HepG2 (cell line): ENCODE measurements around the gene TXNDC9. TPM values are rescaled to one million over a fixed set of nuclear protein-coding genes. Genes with fewer than 3 reads are reported as not detected.

Experiments used
- EP300 ChIP-seq, 3 experiments: sonication (generic) in 1 of 3; formaldehyde crosslinking in 1 of 3; IDR thresholded peaks; 2 replicates each; pipeline versions ENCODE4 v1.5.1 to v1.6.1; 2011 to 2020; ENCODE audit warnings: low read depth in 2 of 3, low read length in 2 of 3, borderline replicate concordance in 1 of 3, improper control_type of control experiment in 1 of 3, mild to moderate bottlenecking in 1 of 3, missing genetic modification reagents in 1 of 3, moderate library complexity in 1 of 3
- ETV6 ChIP-seq: sonication (generic); formaldehyde crosslinking; conservative IDR thresholded peaks from 2 replicates; pipeline ENCODE4 v1.4.0; 2020; ENCODE audit warnings: missing genetic modification reagents
- MAFG ChIP-seq: sonication (generic); formaldehyde crosslinking; IDR thresholded peaks from 2 replicates; pipeline ENCODE4 v1.5.1; 2020; ENCODE audit warnings: mild to moderate bottlenecking, missing genetic modification reagents
- MATR3 ChIP-seq: sonication (generic); formaldehyde crosslinking; IDR thresholded peaks from 2 replicates; pipeline ENCODE4 v1.4.0; 2020; ENCODE audit warnings: missing genetic modification reagents
- PITX1 ChIP-seq: sonication (generic); formaldehyde crosslinking; IDR thresholded peaks from 2 replicates; pipeline ENCODE4 v1.5.1; 2020; ENCODE audit warnings: mild to moderate bottlenecking, missing genetic modification reagents
- SMAD9 ChIP-seq: sonication (generic); formaldehyde crosslinking; IDR thresholded peaks from 2 replicates; pipeline ENCODE4 v1.5.1; 2020; ENCODE audit warnings: mild to moderate bottlenecking, missing genetic modification reagents
- U2AF1 ChIP-seq: fragments of 200-400 bp; formaldehyde crosslinking; optimal IDR thresholded peaks from 2 replicates; pipeline ENCODE3; 2017; ENCODE audit warnings: mild to moderate bottlenecking, low read depth, low read length
- ZBTB40 ChIP-seq, 2 experiments: fragments of 450-650 bp in 1 of 2; sonication (generic) in 1 of 2; formaldehyde crosslinking in 1 of 2; IDR thresholded peaks; 2 replicates each; pipeline versions ENCODE4 v1.6.1 to v1.8.0; 2016 to 2022; ENCODE audit warnings: antibody characterized with exemption in 1 of 2, mild to moderate bottlenecking in 1 of 2, missing genetic modification reagents in 1 of 2
- ZNF205 ChIP-seq: IDR thresholded peaks from 2 replicates; pipeline ENCODE4 v1.6.1; 2018; ENCODE audit warnings: missing biosample characterization, missing genetic modification reagents
- ZNF30 ChIP-seq: sonication (generic); formaldehyde crosslinking; IDR thresholded peaks from 2 replicates; pipeline ENCODE4 v1.5.0; 2020; ENCODE audit warnings: mild to moderate bottlenecking, missing genetic modification reagents
- ZNF460 ChIP-seq: sonication (generic); formaldehyde crosslinking; IDR thresholded peaks from 2 replicates; pipeline ENCODE4 v1.5.1; 2020; ENCODE audit warnings: missing genetic modification reagents, mild to moderate bottlenecking, borderline replicate concordance
- ZNF607 ChIP-seq: sonication (generic); formaldehyde crosslinking; IDR thresholded peaks from 2 replicates; pipeline ENCODE4 v1.5.1; 2020; ENCODE audit warnings: missing genetic modification reagents, mild to moderate bottlenecking, borderline replicate concordance
- ZSCAN20 ChIP-seq: sonication (generic); formaldehyde crosslinking; IDR thresholded peaks from 2 replicates; pipeline ENCODE4 v1.4.0; 2020; ENCODE audit warnings: missing genetic modification reagents, mild to moderate bottlenecking, borderline replicate concordance
- ZSCAN30 ChIP-seq: sonication (generic); formaldehyde crosslinking; IDR thresholded peaks from 2 replicates; pipeline ENCODE4 v1.5.0; 2020; ENCODE audit warnings: mild to moderate bottlenecking, missing genetic modification reagents
- polyA plus RNA-seq, 8 experiments: library from polyadenylated mRNA; depleted of rRNA in 3 of 8; stranded (reverse) in 7 of 8; unstranded in 1 of 8; fragments of >200 nt; fragmentation: Illumina TruSeq in 4 of 8; extraction: Trizol in 4 of 8; gene quantifications; 2 replicates each; pipeline versions ENCODE4 v1.2.1 to v1.2.3, GENCODE V29; 2011 to 2016; ENCODE audit warnings: low read depth in 4 of 8, missing spikeins in 1 of 8, mixed read lengths in 1 of 8; ENCODE audit not compliant: insufficient read depth in 1 of 8
- total RNA-seq, 5 experiments: library from RNA; depleted of rRNA; stranded (reverse); fragments of >200 nt; fragmentation: Illumina TruSeq; extraction: Trizol; gene quantifications; 2 replicates each; pipeline ENCODE4 v1.2.3, GENCODE V29; 2016; ENCODE audit warnings: low read depth in 1 of 5
- TF ChIP-seq, protein P1 (sequence below): sonication (generic); formaldehyde crosslinking; conservative IDR thresholded peaks from 2 replicates; pipeline ENCODE4 v1.4.0; 2020; ENCODE audit warnings: missing genetic modification reagents

Gene TXNDC9
- total and polyA plus RNA-seq, 2 of the 13 experiments (the other 11 are each of a cell fraction or from before 2014, with no cell fraction given) = 35.2 to 94.6 TPM

- TF ChIP-seq ZBTB40 (IDR thresholded peaks at IDR 0.05) (no peak), ZBTB40 (CRISPR knock-in tag; IDR thresholded peaks at IDR 0.05) (peak; percentile 92), MAFG (peak; percentile 11; the same call in 1 of the 2 replicates), PITX1 (CRISPR knock-in tag) (peak; percentile 74; the same call in 1 of the 2 replicates), EP300 (IDR thresholded peaks at IDR 0.05; ENCODE audit: low read depth in 2 of 2, low read length in 2 of 2) (peak in 1 of 2 experiments; percentile 41; a peak in 1 of 4 replicates), EP300 (CRISPR knock-in tag; IDR thresholded peaks at IDR 0.05; ENCODE audit: borderline replicate concordance) (0 out of 2 replicates have a peak, but pooled peaks have one; percentile 45), ZSCAN20 (peak; percentile 68; the same call in 1 of the 2 replicates), ZNF205 (CRISPR knock-in tag) (peak; percentile 60), ETV6 (CRISPR knock-in tag) (no peak; the same call in 1 of the 2 replicates), ZSCAN30 (CRISPR knock-in tag) (peak; percentile 87; the same call in 1 of the 2 replicates), SMAD9 (peak; percentile 28; the same call in 1 of the 2 replicates), ZNF460 (no peak), MATR3 (CRISPR knock-in tag) (no peak), ZNF607 (CRISPR knock-in tag) (peak; percentile 96), ZNF30 (CRISPR knock-in tag) (peak; percentile 11; the same call in 1 of the 2 replicates), U2AF1 (peak; percentile 64)
- TF ChIP-seq, protein P1, sequence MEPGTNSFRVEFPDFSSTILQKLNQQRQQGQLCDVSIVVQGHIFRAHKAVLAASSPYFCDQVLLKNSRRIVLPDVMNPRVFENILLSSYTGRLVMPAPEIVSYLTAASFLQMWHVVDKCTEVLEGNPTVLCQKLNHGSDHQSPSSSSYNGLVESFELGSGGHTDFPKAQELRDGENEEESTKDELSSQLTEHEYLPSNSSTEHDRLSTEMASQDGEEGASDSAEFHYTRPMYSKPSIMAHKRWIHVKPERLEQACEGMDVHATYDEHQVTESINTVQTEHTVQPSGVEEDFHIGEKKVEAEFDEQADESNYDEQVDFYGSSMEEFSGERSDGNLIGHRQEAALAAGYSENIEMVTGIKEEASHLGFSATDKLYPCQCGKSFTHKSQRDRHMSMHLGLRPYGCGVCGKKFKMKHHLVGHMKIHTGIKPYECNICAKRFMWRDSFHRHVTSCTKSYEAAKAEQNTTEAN (CRISPR knock-in tag) = peak; percentile 68; the same call in 1 of the 2 replicates
Observed at GRCh38 chr2:99337113-99338028, 1.2 kb upstream of the TXNDC9 start, which contains the start of gene EIF5B (continued).
